ENCODE measurements around the gene NEURL1B. TPM values are rescaled to one million over a fixed set of nuclear protein-coding genes. Genes with fewer than 3 reads are reported as not detected.

NEURL1B gene
- total RNA-seq, 4 donors from 2014 or later: 8.2 to 29.9 (median 10.9) TPM

- Histone ChIP-seq H3K9me3 (no peaks in the 10 kb centered on the region), H3K4me3 (replicated peaks in 1 of 3) (no peak overlapping the region), H3K27me3 (no peaks in the 10 kb centered on the region), H3K36me3 (no peaks in the 10 kb centered on the region), H3K27ac (peak overlapping the region; percentile 28 to 75 (median 66)), H3K4me1 (peaks cover 10 to 45% of the 10 kb centered on the region in 2 donors)
- TF ChIP-seq POLR2A (IDR thresholded peaks at IDR 0.05) (no peak), CTCF (IDR thresholded peaks at IDR 0.05) (no peak)
- WGBS, 2 donors: 84 to 85% methylated on average over 5 to 6 of the region's 6 CpGs
- DNase-seq: no peak
- intact Hi-C loops (cut with DNase I): no loop called here
Observed at GRCh38 chr5:172715421-172715780, 74.3 kb downstream of the NEURL1B start.

GRCh38 chr5:172715931-172716682 lies 75.0 kb downstream of the NEURL1B start:
- TF ChIP-seq POLR2A (IDR thresholded peaks at IDR 0.05) (no peak), CTCF (IDR thresholded peaks at IDR 0.05) (no peak)
- intact Hi-C loops (cut with DNase I): no loop called here
- Histone ChIP-seq H3K27ac (peak overlapping the region; percentile 28 to 75 (median 66)), H3K27me3 (no peaks in the 10 kb centered on the region), H3K4me3 (replicated peaks in 1 of 3) (no peak overlapping the region), H3K9me3 (no peaks in the 10 kb centered on the region), H3K4me1 (peaks cover 10 to 52% of the 10 kb centered on the region in 2 donors), H3K36me3 (no peaks in the 10 kb centered on the region)
- DNase-seq: no peak
- WGBS, 2 donors: 84 to 91% methylated on average over 10 to 13 of the region's 13 CpGs

GRCh38 chr5:172716796-172717313 lies 75.8 kb downstream of the NEURL1B start:
- 7 to 9% methylated on average over 18 to 20 of the region's 20 CpGs for WGBS, 2 donors
- H3K9me3 ChIP-seq: no peaks in the 10 kb centered on the region
- peaks cover 15 to 59% of the 10 kb centered on the region in 2 donors for H3K4me1 ChIP-seq
- H3K27ac ChIP-seq: peak overlapping the region in 2 of 3 donors; percentile 66 to 75
- intact Hi-C loops (cut with DNase I): no loop called here
- H3K4me3 ChIP-seq (replicated peaks in 1 of 3): no peak overlapping the region
- peak; percentile 80 to 87 for DNase-seq
- TF ChIP-seq CTCF (IDR thresholded peaks at IDR 0.05): peak; percentile 72 to 93 (median 89)
- TF ChIP-seq POLR2A (IDR thresholded peaks at IDR 0.05): no peak
- H3K27me3 ChIP-seq: no peaks in the 10 kb centered on the region
- no peaks in the 10 kb centered on the region for H3K36me3 ChIP-seq

DNA sequence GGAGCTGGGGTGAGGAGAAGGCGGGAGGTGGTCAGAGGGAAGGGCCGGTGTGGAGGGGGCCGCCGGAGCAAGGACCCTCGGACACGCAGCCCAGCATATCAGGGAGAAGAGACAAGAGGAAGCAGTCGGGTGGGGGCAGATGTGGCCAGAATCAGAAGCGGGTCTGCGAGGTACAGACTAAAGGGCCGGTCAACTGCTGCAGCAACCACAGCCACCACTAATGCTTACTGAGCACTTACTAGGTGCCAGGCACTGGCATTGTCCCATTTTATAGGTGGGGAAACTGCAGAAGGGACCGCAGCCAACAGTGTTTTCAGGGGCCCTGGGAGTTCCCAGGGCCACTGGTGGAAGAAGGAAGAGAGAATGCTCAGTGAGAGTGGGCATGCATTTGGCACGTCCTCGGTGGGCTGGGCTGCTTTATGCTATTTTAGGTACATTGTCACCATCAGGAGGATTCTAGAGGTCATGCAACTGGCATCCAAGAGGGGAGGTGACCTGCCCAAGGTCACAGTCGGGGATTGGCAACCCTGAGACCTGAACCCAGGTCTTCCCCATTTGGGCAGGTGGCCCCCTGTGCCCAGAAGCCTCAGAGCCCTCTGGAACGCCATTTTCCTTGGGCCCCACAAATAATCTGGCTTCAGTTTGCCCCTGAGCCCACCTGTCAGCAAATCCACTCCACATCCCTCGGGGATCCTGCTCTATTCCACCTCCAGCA lies 76.6 kb downstream of the NEURL1B start:
- no peaks in the 10 kb centered on the region for H3K9me3 ChIP-seq
- H3K4me1 ChIP-seq: peaks cover 23 to 67% of the 10 kb centered on the region in 2 donors
- no peak for DNase-seq
- H3K4me3 ChIP-seq (replicated peaks in 1 of 3): no peak overlapping the region
- 75 to 78% methylated on average over 16 of the region's 16 CpGs for WGBS, 2 donors
- no peaks in the 10 kb centered on the region for H3K27me3 ChIP-seq
- intact Hi-C loops (cut with DNase I): no loop called here
- H3K27ac ChIP-seq: peak overlapping the region in 1 of 3 donors; percentile 75
- TF ChIP-seq CTCF (IDR thresholded peaks at IDR 0.05) (no peak), POLR2A (IDR thresholded peaks at IDR 0.05) (no peak)
- H3K36me3 ChIP-seq: no peaks in the 10 kb centered on the region
